K562 treated with DMSO at 1 percent for 48 hours (cell line): ENCODE measurements around the gene IRGC. TPM values are rescaled to one million over a fixed set of nuclear protein-coding genes. Genes with fewer than 3 reads are reported as not detected.

Experiments
- total RNA-seq: library from RNA; unstranded; fragments of 300-600 nt; gene quantifications from 2 replicates; pipeline ENCODE4 v1.2.3, GENCODE V29; 2022; ENCODE audit warnings: low replicate concordance; ENCODE audit errors: extremely low read depth

Gene IRGC, protein sequence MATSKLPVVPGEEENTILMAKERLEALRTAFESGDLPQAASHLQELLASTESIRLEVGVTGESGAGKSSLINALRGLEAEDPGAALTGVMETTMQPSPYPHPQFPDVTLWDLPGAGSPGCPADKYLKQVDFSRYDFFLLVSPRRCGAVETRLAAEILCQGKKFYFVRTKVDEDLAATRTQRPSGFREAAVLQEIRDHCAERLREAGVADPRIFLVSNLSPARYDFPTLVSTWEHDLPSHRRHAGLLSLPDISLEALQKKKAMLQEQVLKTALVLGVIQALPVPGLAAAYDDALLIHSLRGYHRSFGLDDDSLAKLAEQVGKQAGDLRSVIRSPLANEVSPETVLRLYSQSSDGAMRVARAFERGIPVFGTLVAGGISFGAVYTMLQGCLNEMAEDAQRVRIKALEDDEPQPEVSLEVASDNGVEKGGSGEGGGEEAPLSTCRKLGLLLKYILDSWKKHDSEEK
- not detected in 2 replicates for total RNA-seq

DNA sequence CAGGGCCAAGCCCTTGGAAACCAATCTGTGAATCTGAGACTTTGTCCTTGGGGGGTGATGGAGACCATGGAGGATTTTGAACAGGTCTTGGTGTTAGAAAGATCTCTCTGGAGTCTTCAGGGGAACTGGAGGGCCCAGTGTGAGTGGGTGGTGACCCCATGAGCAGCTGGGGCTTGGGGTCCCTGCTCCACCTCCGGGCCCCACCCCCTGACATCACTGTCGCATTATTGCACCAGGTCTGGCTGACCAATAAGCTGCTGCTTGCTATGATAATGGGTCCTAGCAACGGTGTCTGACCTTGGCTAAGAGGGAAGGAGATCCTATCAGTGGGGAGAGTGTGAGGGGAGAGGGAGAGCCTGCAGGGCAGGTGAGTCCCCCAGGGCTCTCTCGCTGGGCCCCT lies at the start of gene IRGC:
Gene IRGC, plus strand, starts transcription at position 301 of the 400 bp plus-strand sequence. CDS start 2,483 bp downstream, outside the sequence.

DNA sequence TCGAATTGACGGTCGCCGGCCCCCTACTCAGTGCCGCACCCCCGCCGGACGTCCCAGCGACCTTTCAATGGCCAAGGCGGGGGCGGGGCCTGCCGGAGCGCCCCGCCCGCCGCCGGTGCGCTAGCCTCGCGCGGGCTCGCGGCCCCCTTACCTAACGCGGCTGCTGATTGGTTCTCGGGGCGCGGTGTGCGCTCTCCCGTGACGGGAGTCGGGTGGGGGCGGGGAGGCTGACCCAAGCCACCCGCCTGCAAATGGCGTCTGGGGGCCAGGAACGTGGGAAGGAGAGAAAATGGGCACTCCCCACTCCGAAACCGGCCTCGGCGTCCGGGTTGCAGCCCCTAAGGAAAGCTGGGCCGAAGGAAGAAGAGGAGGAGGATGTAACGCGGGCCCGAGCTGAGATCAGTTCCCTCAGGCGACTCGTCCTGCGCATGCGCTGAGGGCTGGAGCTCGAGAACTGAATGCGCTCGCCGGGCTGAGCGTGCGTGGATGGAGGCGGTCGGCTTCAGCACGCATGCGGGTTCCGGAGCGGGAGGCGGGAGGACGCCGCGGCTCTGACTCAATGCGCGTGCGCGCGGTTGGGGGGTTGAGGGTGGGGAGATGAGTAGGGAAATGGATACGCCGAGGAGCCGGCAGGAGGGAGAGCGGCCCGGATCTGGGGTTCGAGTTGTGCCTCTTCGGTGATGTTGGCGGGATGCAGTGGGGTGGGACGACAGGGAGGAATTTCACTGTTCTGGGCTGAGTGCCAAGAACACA lies 38.8 kb downstream of the IRGC start, which contains the start of gene SMG9:
Gene SMG9, minus strand, starts transcription at position 460 of the 753 bp plus-strand sequence. CDS start 4,221 bp downstream, outside the sequence.

Other genes with a start within 250 kb of the IRGC start
- not detected in 2 replicates for gene PHLDB3, start 211.3 kb upstream of the IRGC start, total RNA-seq
- not detected in 2 replicates for gene ETHE1, start 188.9 kb upstream of the IRGC start, total RNA-seq
- gene ZNF575, start 182.9 kb upstream of the IRGC start, total RNA-seq: not detected in 2 replicates
- not detected in 2 replicates for gene XRCC1, start 140.5 kb upstream of the IRGC start, total RNA-seq
- gene PINLYP, start 140.3 kb upstream of the IRGC start, total RNA-seq: not detected in 2 replicates
- gene IRGQ, start 119.9 kb upstream of the IRGC start, total RNA-seq: not detected in 2 replicates
- not detected in 2 replicates for gene ZNF576, start 119.5 kb upstream of the IRGC start, total RNA-seq
- not detected in 2 replicates for gene SRRM5, start 104.0 kb upstream of the IRGC start, total RNA-seq
- not detected in 2 replicates for gene ZNF428, start 96.4 kb upstream of the IRGC start, total RNA-seq
- not detected in 2 replicates for gene CADM4, start 76.2 kb upstream of the IRGC start, total RNA-seq
- gene PLAUR, start 45.9 kb upstream of the IRGC start, total RNA-seq: not detected in 2 replicates
- not detected in 2 replicates for gene SMG9, start 38.9 kb downstream of the IRGC start, total RNA-seq
- not detected in 2 replicates for gene KCNN4, start 64.9 kb downstream of the IRGC start, total RNA-seq
- not detected in 2 replicates for gene LYPD5, start 86.4 kb downstream of the IRGC start, total RNA-seq
- gene ZNF283, start 111.2 kb downstream of the IRGC start, total RNA-seq: not detected in 2 replicates
- gene ZNF404, start 167.9 kb downstream of the IRGC start, total RNA-seq: not detected in 2 replicates
- not detected in 2 replicates for gene ZNF45, start 219.2 kb downstream of the IRGC start, total RNA-seq
- not detected in 2 replicates for gene ZNF221, start 235.2 kb downstream of the IRGC start, total RNA-seq